Coronary artery (tissue), 2 donors: ENCODE measurements around the gene MSH4.
"Not testable (repeated sequence)": the region's sequence is repeated elsewhere in the genome, so short reads cannot be mapped to it uniquely, and the experiment has no call there.

Source experiments
- DNase-seq: peaks from one replicate; pipeline ENCODE4 v3.0.0-alpha.2; 2017; ENCODE audit warnings: low spot score
- H3K27ac ChIP-seq, 2 donors: fragments of 200-600 bp; sonication (generic); one replicate each; pipeline ENCODE4 v1.5.1; 2016 to 2019
- H3K4me3 ChIP-seq: fragments of 200-600 bp; sonication (generic); 2 replicates; pipeline ENCODE4 v1.5.1; 2016; ENCODE audit warnings: mild to moderate bottlenecking, moderate library complexity
- TF ChIP-seq, protein P1 (sequence below): fragments of 200-600 bp; sonication (generic); IDR thresholded peaks from one replicate; pipeline ENCODE4 v1.5.1; 2019; ENCODE audit warnings: antibody characterized with exemption

MSH4 gene

DNA sequence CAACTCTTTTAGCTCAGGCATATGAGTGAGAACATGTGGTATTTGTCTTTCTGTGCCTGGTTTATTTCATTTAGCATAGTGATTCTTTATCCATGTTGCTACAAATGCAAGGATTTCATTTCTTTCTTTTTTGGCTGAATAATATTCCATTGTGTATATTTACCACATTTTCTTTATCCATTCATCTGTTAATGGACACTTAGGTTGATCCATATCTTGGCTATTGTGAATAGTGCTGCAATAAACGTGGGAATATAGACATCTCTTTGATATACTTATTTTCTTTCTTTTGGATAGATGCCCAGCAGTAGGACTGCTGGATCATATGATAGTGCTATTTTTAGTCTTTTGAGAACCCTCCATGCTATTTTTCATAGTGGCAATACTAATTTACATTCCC lies 104.7 kb downstream of the MSH4 start:
- H3K27ac ChIP-seq: no peak overlapping the region
- DNase-seq: no peak
- TF ChIP-seq, protein P1, sequence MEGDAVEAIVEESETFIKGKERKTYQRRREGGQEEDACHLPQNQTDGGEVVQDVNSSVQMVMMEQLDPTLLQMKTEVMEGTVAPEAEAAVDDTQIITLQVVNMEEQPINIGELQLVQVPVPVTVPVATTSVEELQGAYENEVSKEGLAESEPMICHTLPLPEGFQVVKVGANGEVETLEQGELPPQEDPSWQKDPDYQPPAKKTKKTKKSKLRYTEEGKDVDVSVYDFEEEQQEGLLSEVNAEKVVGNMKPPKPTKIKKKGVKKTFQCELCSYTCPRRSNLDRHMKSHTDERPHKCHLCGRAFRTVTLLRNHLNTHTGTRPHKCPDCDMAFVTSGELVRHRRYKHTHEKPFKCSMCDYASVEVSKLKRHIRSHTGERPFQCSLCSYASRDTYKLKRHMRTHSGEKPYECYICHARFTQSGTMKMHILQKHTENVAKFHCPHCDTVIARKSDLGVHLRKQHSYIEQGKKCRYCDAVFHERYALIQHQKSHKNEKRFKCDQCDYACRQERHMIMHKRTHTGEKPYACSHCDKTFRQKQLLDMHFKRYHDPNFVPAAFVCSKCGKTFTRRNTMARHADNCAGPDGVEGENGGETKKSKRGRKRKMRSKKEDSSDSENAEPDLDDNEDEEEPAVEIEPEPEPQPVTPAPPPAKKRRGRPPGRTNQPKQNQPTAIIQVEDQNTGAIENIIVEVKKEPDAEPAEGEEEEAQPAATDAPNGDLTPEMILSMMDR: no peak
- H3K4me3 ChIP-seq: no peak overlapping the region

DNA sequence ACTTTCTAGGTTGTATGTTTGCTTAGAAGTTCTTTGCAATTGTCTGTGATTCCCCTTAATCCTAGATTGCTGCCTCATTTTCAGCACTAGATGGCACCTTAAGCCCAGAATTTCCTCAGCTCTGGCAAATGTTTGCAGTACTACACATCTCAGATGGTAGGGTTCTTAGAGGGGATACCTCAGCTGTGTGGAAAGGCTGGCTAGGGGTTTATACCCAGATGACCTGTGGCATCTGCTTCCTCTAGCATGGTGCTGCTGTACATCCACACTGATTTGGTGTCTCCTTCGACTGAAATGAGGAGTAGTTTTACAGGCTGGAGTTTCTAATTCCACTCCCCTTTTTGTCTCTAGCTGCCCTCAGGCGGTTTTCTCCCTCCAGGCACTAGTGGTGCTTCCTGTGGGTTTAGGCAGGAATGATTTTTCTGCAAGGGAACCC lies 112.1 kb downstream of the MSH4 start:
- H3K27ac ChIP-seq: no peak overlapping the region
- H3K4me3 ChIP-seq: no peak overlapping the region
- TF ChIP-seq, protein P1: no peak
- no peak for DNase-seq

GRCh38 chr1:75916834-75917233 lies 120.2 kb downstream of the MSH4 start:
- Histone ChIP-seq H3K27ac (no peak overlapping the region), H3K4me3 (no peak overlapping the region)
- no peak for DNase-seq
- TF ChIP-seq, protein P1: no peak

GRCh38 chr1:75922698-75923097 lies 126.0 kb downstream of the MSH4 start:
- no peak overlapping the region for H3K4me3 ChIP-seq
- TF ChIP-seq, protein P1: no peak
- no peak for DNase-seq
- H3K27ac ChIP-seq: no peak overlapping the region

GRCh38 chr1:75932304-75932703 lies 135.6 kb downstream of the MSH4 start, which contains the start of gene ASB17:
TSS of gene ASB17 (minus strand) at chr1:75932404. CDS start at chr1:75932291, 113 bp downstream.
- no peak for DNase-seq
- TF ChIP-seq, protein P1: no peak
- no peak within 1 kb of the TSS for H3K27ac ChIP-seq
- H3K4me3 ChIP-seq: no peak within 1 kb of the TSS

DNA sequence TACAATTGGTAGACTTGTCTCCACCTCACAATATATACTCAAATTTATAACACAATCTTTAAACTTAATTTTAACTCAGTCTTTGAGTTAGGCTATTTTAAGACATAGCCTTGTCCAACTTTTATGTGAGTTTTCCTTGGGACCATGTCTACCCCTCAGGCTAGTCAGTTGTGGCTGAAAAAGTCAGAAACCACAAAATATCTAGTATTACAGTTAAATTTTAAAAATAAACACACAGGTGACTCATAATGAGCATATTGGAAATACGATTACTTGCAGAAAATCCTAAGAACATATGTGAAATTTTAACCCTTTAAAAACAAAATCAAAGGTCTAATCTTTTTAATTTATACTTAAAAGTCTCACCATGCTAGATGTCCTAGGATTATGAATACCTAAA lies 140.4 kb downstream of the MSH4 start:
- H3K27ac ChIP-seq: no peak overlapping the region
- TF ChIP-seq, protein P1: no peak
- no peak for DNase-seq
- no peak overlapping the region for H3K4me3 ChIP-seq

DNA sequence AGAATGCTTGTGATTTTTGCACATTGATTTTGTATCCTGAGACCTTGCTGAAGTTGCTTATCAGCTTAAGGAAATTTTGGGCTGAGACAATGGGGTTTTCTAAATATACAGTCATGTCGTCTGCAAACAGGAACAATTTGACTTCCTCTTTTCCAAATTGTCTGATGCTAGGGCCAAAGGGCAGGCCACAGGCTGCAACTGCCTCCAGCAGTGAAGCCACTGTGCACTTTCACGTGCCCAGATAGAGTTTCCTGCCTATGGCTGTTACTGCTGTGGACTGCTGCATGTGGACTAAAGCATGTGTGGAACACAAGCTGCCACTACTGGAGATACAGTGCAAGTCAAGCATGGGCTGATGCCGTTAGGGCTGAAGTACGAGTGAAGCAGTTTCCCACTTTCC lies 146.4 kb downstream of the MSH4 start:
- not testable (repeated sequence) for H3K27ac ChIP-seq, DNase-seq, H3K4me3 ChIP-seq

DNA sequence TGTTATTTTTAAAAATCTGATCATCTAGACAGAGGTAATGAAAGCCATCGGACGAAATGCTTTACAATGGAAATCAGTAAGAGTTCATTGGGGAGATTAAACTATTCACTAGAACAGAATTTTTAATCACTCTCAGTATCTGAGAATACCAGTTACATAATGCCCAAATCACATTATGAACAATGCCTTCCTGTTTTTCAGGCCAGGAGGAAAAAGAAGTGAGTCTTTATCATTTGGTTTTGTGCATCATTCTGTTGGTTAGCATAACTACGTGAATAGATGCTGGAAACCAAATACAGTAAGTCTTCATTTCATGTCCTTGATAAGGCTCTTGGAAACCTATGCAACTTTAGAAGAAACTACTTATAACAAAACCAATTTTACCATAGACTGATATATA lies 153.5 kb downstream of the MSH4 start:
- H3K27ac ChIP-seq: no peak overlapping the region
- TF ChIP-seq, protein P1: no peak
- DNase-seq: no peak

More for the DNA sequence above, 153.5 kb downstream of the MSH4 start:
- H3K4me3 ChIP-seq: no peak overlapping the region
